Measurements from ENCODE around the gene GAS6. TPM values are rescaled to one million over a fixed set of nuclear protein-coding genes. Genes with fewer than 3 reads are reported as not detected.
"Not testable (repeated sequence)": the region's sequence is repeated elsewhere in the genome, so short reads cannot be mapped to it uniquely, and the experiment has no call there.

Gene GAS6
- total RNA-seq, 2 donors from 2014 or later = 165 to 175 TPM

GRCh38 chr13:113876346-113877148 is 12.7 kb upstream of the GAS6 start:
- intact Hi-C loops (cut with DNase I) = no loop called here
- ATAC-seq (no peak), DNase-seq (no peak)

- ATAC-seq = no peak
- DNase-seq = no peak
- intact Hi-C loops (cut with DNase I) = no loop called here
These were observed 12.0 kb upstream of the GAS6 start for GRCh38 chr13:113875837-113876281.

GRCh38 chr13:113875429-113875815 is 11.5 kb upstream of the GAS6 start:
- ATAC-seq = no peak
- intact Hi-C loops (cut with DNase I) = no loop called here
- no peak for DNase-seq

GRCh38 chr13:113874579-113875428 is 10.9 kb upstream of the GAS6 start:
- no peak for ATAC-seq
- intact Hi-C loops (cut with DNase I) = no loop called here
- DNase-seq = no peak

- ATAC-seq = no peak
- intact Hi-C loops (cut with DNase I) = no loop called here
- DNase-seq = no peak
These were observed 10.3 kb upstream of the GAS6 start for GRCh38 chr13:113874177-113874576.

- no peak for DNase-seq
- intact Hi-C loops (cut with DNase I) = no loop called here
These were observed 5.4 kb upstream of the GAS6 start for GRCh38 chr13:113869263-113869662.

GRCh38 chr13:113867913-113868312 is 4.0 kb upstream of the GAS6 start:
- DNase-seq; intact Hi-C loops (cut with DNase I); ATAC-seq: not testable (repeated sequence)

More at GRCh38 chr13:113869263-113869662, 5.4 kb upstream of the GAS6 start:
- no peak for ATAC-seq

GRCh38 chr13:113865427-113865826 is 1.6 kb upstream of the GAS6 start:
- intact Hi-C loops (cut with DNase I) = no loop called here
- DNase-seq (no peak), ATAC-seq (no peak)

- no peak for ATAC-seq
- intact Hi-C loops (cut with DNase I) = loop anchor here in 1 of 2 donors (5.0 kb wide), 2 partner anchors 38 to 47 kb away; no protein-coding TSS in a partner anchor
- peak; percentile 21 for DNase-seq
These were observed 506 bp upstream of the GAS6 start for GRCh38 chr13:113864273-113864890.

- ATAC-seq (peak; percentile 35 to 53), DNase-seq (peak; percentile 79)
- intact Hi-C loops (cut with DNase I) = loop anchor here in 1 of 2 donors (5.0 kb wide), 2 partner anchors 39 to 46 kb away; no protein-coding TSS in a partner anchor
These were observed 849 bp downstream of the GAS6 start for GRCh38 chr13:113862931-113863523.

GRCh38 chr13:113862191-113862930 is 1.5 kb downstream of the GAS6 start:
- DNase-seq (peak; percentile 24), ATAC-seq (peak; percentile 8 to 20)
- intact Hi-C loops (cut with DNase I) = loop anchor here in 1 of 2 donors (5.0 kb wide), 2 partner anchors 40 to 45 kb away; no protein-coding TSS in a partner anchor

- ATAC-seq (peak; percentile 9 to 29), DNase-seq (peak; percentile 33)
- intact Hi-C loops (cut with DNase I) = loop anchor here in 1 of 2 donors (5.0 kb wide), 2 partner anchors 41 to 44 kb away; no protein-coding TSS in a partner anchor
These were observed 2.3 kb downstream of the GAS6 start for GRCh38 chr13:113861433-113862030.

GRCh38 chr13:113860665-113861432 is 3.0 kb downstream of the GAS6 start:
- intact Hi-C loops (cut with DNase I) = loop anchor here in 1 of 2 donors (5.0 kb wide), 2 partner anchors 41 to 44 kb away; no protein-coding TSS in a partner anchor
- DNase-seq (peak; percentile 42), ATAC-seq (peak in 1 of 2 donors; percentile 10)

- no peak for ATAC-seq
- DNase-seq = no peak
- intact Hi-C loops (cut with DNase I) = loop anchor here in 1 of 2 donors (5.0 kb wide), 2 partner anchors 42 to 43 kb away; no protein-coding TSS in a partner anchor
These were observed 3.7 kb downstream of the GAS6 start for GRCh38 chr13:113860051-113860664.

- intact Hi-C loops (cut with DNase I) = loop anchor here in 1 of 2 donors (5.0 kb wide), 2 partner anchors 42 to 43 kb away; no protein-coding TSS in a partner anchor
- ATAC-seq (no peak), DNase-seq (no peak)
These were observed 4.4 kb downstream of the GAS6 start for GRCh38 chr13:113859311-113860050.

All from left cardiac atrium (tissue), 4 donors.